K562 (cell line): ENCODE measurements around the gene GALNT15. TPM values are rescaled to one million over a fixed set of nuclear protein-coding genes. Genes with fewer than 3 reads are reported as not detected.

Source experiments
- ATAC-seq: fragments of 200-7000 bp; cut with Tn5 transposase; 3 replicates; pipeline ENCODE4 v1.9.1; 2020; ENCODE audit warnings: moderate library complexity
- BruUV-seq: library from RNA; stranded (reverse); fragments of 400-500 nt; replicated peaks from 2 replicates; lab custom pipeline; 2021; lab: Mats Ljungman, UMichigan
- CTCF ChIA-PET: fragments of 300-600 bp; formaldehyde crosslinking; extraction: SDS; loops from one replicate; lab custom pipeline; 2021; ENCODE audit warnings: low intra/inter-chr PET ratio; lab: Yijun Ruan, JAX
- POLR2A ChIA-PET: fragments of 300-600, 350-650 bp; sonication (Branson Sonifier 250); formaldehyde crosslinking; extraction: SDS; loops from one replicate; lab custom pipeline; 2021; ENCODE audit warnings: antibody characterized with exemption, inconsistent platforms; lab: Yijun Ruan, JAX
- DNase-seq, 4 experiments: peaks; one replicate each; pipeline versions ENCODE4 v3.0.0 to v3.0.0-alpha.2; 2011 to 2018; ENCODE audit warnings: low spot score in 3 of 4, mixed read lengths in 3 of 4; ENCODE audit errors: extremely low read depth in 1 of 4
- FAIRE-seq: peaks from 2 replicates; lab custom pipeline; 2011; peaks lifted over from hg19 to GRCh38; lab: Jason Lieb, UNC
- H2AFZ ChIP-seq: 2 replicates; pipeline ENCODE4 v1.6.0; 2011; ENCODE audit warnings: low read depth, low read length, control low read depth, inconsistent platforms
- H3K27ac ChIP-seq: fragments of 200-600 bp; 3 replicates; pipeline ENCODE4 v1.8.0; 2011; ENCODE audit warnings: low read depth, mild to moderate bottlenecking, control low read depth, inconsistent platforms, low read length, moderate library complexity, mixed read lengths; ENCODE audit errors: extremely low read depth
- H3K27me3 ChIP-seq, 2 experiments: fragments of 300-600 bp in 1 of 2; 2 replicates in 1 of 2; 3 replicates in 1 of 2; pipeline versions ENCODE4 v1.6.0 to v1.8.0; 2011; ENCODE audit warnings: inconsistent platforms in 2 of 2, low read length in 2 of 2, mild to moderate bottlenecking in 1 of 2, mixed read lengths in 1 of 2, moderate library complexity in 1 of 2; ENCODE audit not compliant: control insufficient read depth in 2 of 2, insufficient read depth in 2 of 2
- H3K36me3 ChIP-seq: fragments of 300-600 bp; 3 replicates; pipeline ENCODE4 v1.8.0; 2011; ENCODE audit warnings: mild to moderate bottlenecking, low read length, inconsistent platforms; ENCODE audit not compliant: control insufficient read depth, insufficient read depth
- H3K4me1 ChIP-seq, 2 experiments: fragments of 200-600 bp in 1 of 2; replicated peaks in 1 of 2; 2 replicates in 1 of 2; 3 replicates in 1 of 2; pipeline versions ENCODE4 v1.5.1 to v1.8.0; 2011; ENCODE audit warnings: inconsistent platforms in 2 of 2, low read length in 2 of 2, mild to moderate bottlenecking in 1 of 2, mixed read lengths in 1 of 2, moderate library complexity in 1 of 2; ENCODE audit not compliant: control insufficient read depth in 2 of 2, insufficient read depth in 2 of 2
- H3K4me2 ChIP-seq: 2 replicates; pipeline ENCODE4 v1.6.1; 2011; ENCODE audit warnings: low read length, control low read depth, inconsistent platforms, mixed read lengths; ENCODE audit not compliant: insufficient read depth
- H3K4me3 ChIP-seq: fragments of 200-600 bp; sonication (generic), shearing (Covaris generic); 2 replicates; pipeline ENCODE4 v1.5.1; 2016; ENCODE audit warnings: control low read depth, inconsistent platforms
- H3K79me2 ChIP-seq: fragments of 200-600 bp; 3 replicates; pipeline ENCODE4 v1.8.0; 2011; ENCODE audit warnings: low read length, inconsistent platforms; ENCODE audit not compliant: control insufficient read depth, insufficient read depth
- H3K9ac ChIP-seq, 2 experiments: 2 replicates each; pipeline versions ENCODE4 v1.6.0 to v1.6.1; 2011; ENCODE audit warnings: low read depth in 2 of 2, low read length in 2 of 2, control low read depth in 1 of 2, inconsistent platforms in 1 of 2, mild to moderate bottlenecking in 1 of 2, mixed read lengths in 1 of 2; ENCODE audit not compliant: insufficient read depth in 1 of 2
- H3K9me1 ChIP-seq: one replicate; pipeline ENCODE4 v1.6.0; 2011; ENCODE audit warnings: inconsistent platforms, mild to moderate bottlenecking, low read length, moderate library complexity; ENCODE audit not compliant: control insufficient read depth, insufficient read depth
- H3K9me3 ChIP-seq: replicated peaks from 2 replicates; pipeline ENCODE4 v1.5.1; 2011; ENCODE audit warnings: low read depth, low read length, inconsistent platforms; ENCODE audit not compliant: control insufficient read depth, insufficient read depth
- H4K20me1 ChIP-seq: replicated peaks from 2 replicates; pipeline ENCODE4 v1.6.1; 2011; ENCODE audit warnings: low read length, inconsistent platforms, mixed read lengths; ENCODE audit not compliant: control insufficient read depth, insufficient read depth
- ATF3 ChIP-seq, 2 experiments: fragments of 450-650 bp in 1 of 2; sonication (generic) in 1 of 2; formaldehyde crosslinking in 1 of 2; IDR thresholded peaks in 1 of 2; conservative IDR thresholded peaks in 1 of 2; 2 replicates each; pipeline versions ENCODE4 v1.6.1 to v1.8.1; 2016 to 2023; ENCODE audit warnings: mild to moderate bottlenecking in 2 of 2, moderate library complexity in 2 of 2, inconsistent platforms in 1 of 2, missing genetic modification reagents in 1 of 2
- CHD1 ChIP-seq: fragments of 200-600 bp; sonication (generic); IDR thresholded peaks from one replicate; pipeline ENCODE4 v1.6.1; 2012; ENCODE audit warnings: mild to moderate bottlenecking, moderate library complexity, low read length, inconsistent platforms
- GTF2E2 ChIP-seq: fragments of 200-800 bp; sonication (Bioruptor generic); IDR thresholded peaks from 2 replicates; pipeline ENCODE4 v1.6.1; 2016; ENCODE audit warnings: missing genetic modification characterization, missing compliant biosample characterization
- MED1 ChIP-seq: sonication (generic); formaldehyde crosslinking; IDR thresholded peaks from 2 replicates; pipeline ENCODE4 v1.8.1; 2023; ENCODE audit warnings: missing genetic modification reagents, borderline replicate concordance
- NRF1 ChIP-seq, 2 experiments: fragments of 450-650 bp; IDR thresholded peaks in 1 of 2; conservative IDR thresholded peaks in 1 of 2; 2 replicates each; pipeline ENCODE4 v1.6.1; 2014; ENCODE audit warnings: mild to moderate bottlenecking in 2 of 2
- PRMT5 ChIP-seq: sonication (generic); formaldehyde crosslinking; IDR thresholded peaks from 2 replicates; pipeline ENCODE4 v1.5.0; 2020; ENCODE audit warnings: missing genetic modification reagents
- SAFB ChIP-seq: fragments of 200-400 bp; formaldehyde crosslinking; IDR thresholded peaks from 2 replicates; pipeline ENCODE4 v1.6.1; 2017; ENCODE audit warnings: low read depth, low read length, borderline replicate concordance
- SIRT6 ChIP-seq: IDR thresholded peaks from one replicate; pipeline ENCODE4 v1.6.1; 2012; ENCODE audit warnings: low read depth, mild to moderate bottlenecking, control low read depth, inconsistent platforms, low read length, moderate library complexity
- SMARCA5 ChIP-seq: fragments of 450-650 bp; IDR thresholded peaks from 2 replicates; pipeline ENCODE4 v1.6.1; 2016
- SNRNP70 ChIP-seq: fragments of 200-400 bp; formaldehyde crosslinking; optimal IDR thresholded peaks from 2 replicates; pipeline ENCODE3; 2017; ENCODE audit warnings: low read depth, low read length
- TCF7L2 ChIP-seq: fragments of 150-350 bp; IDR thresholded peaks from 2 replicates; pipeline ENCODE4 v1.6.1; 2016; ENCODE audit warnings: low read depth, mild to moderate bottlenecking, low read length, moderate library complexity
- WGBS: fragments of 100-300 bp; shearing (Covaris generic); methylation state at CpG from one replicate; pipeline ENCODE4 v1.1.6; 2016; ENCODE audit warnings: low coverage, mixed read lengths; ENCODE audit not compliant: insufficient coverage; ENCODE audit errors: missing lambda C conversion rate; 5-methylcytosine and 5-hydroxymethylcytosine counted together
- in situ Hi-C: fragments of 300-500 bp; cut with MboI; formaldehyde crosslinking; loops from 4 replicates; pipeline ENCODE4 v1.15.0; 2018; ENCODE audit warnings: inconsistent platforms, mixed read lengths
- intact Hi-C: fragments of 100-400 bp; cut with micrococcal nuclease; formaldehyde crosslinking; loops from 2 replicates; pipeline ENCODE4 v1.14.2; 2022
- polyA plus RNA-seq, 8 experiments: library from polyadenylated mRNA; depleted of rRNA in 4 of 8; stranded (reverse) in 5 of 8; unstranded in 3 of 8; fragments of >200 nt; fragmentation: Nextera tagmentation in 2 of 8; fragmentation: Illumina TruSeq in 1 of 8; extraction: Ambion mirVana in 2 of 8; extraction: Trizol in 1 of 8; gene quantifications; 2 replicates each; pipeline versions ENCODE4 v1.2.1 to v1.2.3, GENCODE V29; 2011 to 2014; ENCODE audit warnings: inconsistent platforms in 1 of 8, missing spikeins in 1 of 8
- total RNA-seq, 7 experiments: library from RNA; depleted of rRNA in 6 of 7; stranded (reverse); fragments of >200 nt in 6 of 7; fragmentation: Illumina TruSeq in 2 of 7; extraction: Trizol in 2 of 7; gene quantifications; 2 replicates each; pipeline versions ENCODE4 v1.2.1 to v1.2.3, GENCODE V29; 2011 to 2021; ENCODE audit warnings: low replicate concordance in 1 of 7

The GALNT15 gene
- total and polyA plus RNA-seq, 9 of the 15 experiments (the other 6 are each of a cell fraction or from before 2014, with no cell fraction given) = not detected

DNA sequence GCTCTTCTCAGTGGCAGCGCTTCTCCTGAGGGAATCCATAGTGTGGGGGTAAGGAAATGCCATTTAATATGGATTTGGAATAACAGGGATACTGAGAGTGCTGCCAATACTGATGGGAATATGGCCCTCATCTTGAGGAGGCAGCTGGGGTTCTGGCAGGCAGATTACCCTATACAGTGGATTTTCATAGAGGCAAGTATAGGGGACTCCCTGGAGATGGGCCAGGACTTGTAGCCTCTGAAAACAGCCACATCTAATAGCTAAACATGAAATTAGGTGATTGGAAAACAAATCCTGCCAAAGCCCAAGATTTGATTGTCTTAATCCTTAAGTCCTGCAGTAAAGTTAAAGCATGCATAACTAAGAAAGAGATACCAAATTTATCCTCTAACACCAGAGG, 59.3 kb downstream of the GALNT15 start:
- DNase-seq (no peak), ATAC-seq (no peak), FAIRE-seq (no peak)
- H3K9me1 ChIP-seq = no peaks in the 10 kb centered on the region
- POLR2A ChIA-PET = interaction anchor here (1.4 kb wide), 1 partner anchor 21 kb away, joined by 4 read pairs; no protein-coding TSS in a partner anchor
- no peak overlapping the region for H3K4me3 ChIP-seq
- H3K9ac ChIP-seq = no peak overlapping the region
- no peak overlapping the region for H3K4me2 ChIP-seq
- no peaks in the 10 kb centered on the region for H4K20me1 ChIP-seq
- WGBS = 0% methylated on average over 1 of the region's 1 CpG
- no peak overlapping the region for H2AFZ ChIP-seq
- H3K9me3 ChIP-seq = no peaks in the 10 kb centered on the region
- intact Hi-C loops = no loop called here
- H3K79me2 ChIP-seq = no peaks in the 10 kb centered on the region
- CTCF ChIA-PET = no interaction called here
- in situ Hi-C loops = no loop called here
- no TSS peak for BruUV-seq
- no peak overlapping the region for H3K27ac ChIP-seq
- H3K4me1 ChIP-seq = no peaks in the 10 kb centered on the region; a peak in 2 of 5 replicates
- TF ChIP-seq TCF7L2 (no peak), SIRT6 (no peak), SAFB (no peak), GTF2E2 (tag) (no peak), ATF3 (IDR thresholded peaks at IDR 0.05) (no peak), ATF3 (CRISPR knock-in tag; conservative IDR thresholded peaks at IDR 0.05) (no peak), SNRNP70 (no peak), SMARCA5 (no peak), CHD1 (no peak), PRMT5 (CRISPR knock-in tag) (no peak), NRF1 (conservative IDR thresholded peaks at IDR 0.05 in 1 of 2, IDR thresholded peaks at IDR 0.05 in 1 of 2) (no peak), MED1 (CRISPR knock-in tag) (no peak)
- TF ChIP-seq, all 486 proteins: peak for 0
- Histone ChIP-seq H3K27me3 (peaks cover 2 to 6% of the 10 kb centered on the region in 2 experiments; a peak in 4 of 5 replicates), H3K36me3 (no peaks in the 10 kb centered on the region)
